ENCODE data around the gene LYPD3.

- TF ChIP-seq CTCF (conservative IDR thresholded peaks at IDR 0.05; ENCODE audit: low read length) (no peak), EZH2phosphoT487 (IDR thresholded peaks at IDR 0.05; ENCODE audit: borderline replicate concordance, low read depth, low read length) (no peak)
These were observed 21.0 kb upstream of the LYPD3 start for GRCh38 chr19:43486412-43486811.

Measured in OCI-LY7 (cell line).